GM06990 (cell line): ENCODE measurements around the gene USP47.

Experiments
- DNase-seq: peaks from one replicate; pipeline ENCODE4 v3.0.0-alpha.2; 2011; ENCODE audit not compliant: insufficient read length; ENCODE audit errors: extremely low read depth
- H3K27me3 ChIP-seq: replicated peaks from 2 replicates; pipeline ENCODE4 v1.6.0; 2011; ENCODE audit warnings: low read length; ENCODE audit not compliant: control insufficient read depth, insufficient read depth
- H3K36me3 ChIP-seq: 2 replicates; pipeline ENCODE4 v1.5.1; 2011; ENCODE audit warnings: low read length; ENCODE audit not compliant: control insufficient read depth, insufficient read depth
- H3K4me3 ChIP-seq: replicated peaks from 2 replicates; pipeline ENCODE4 v1.5.1; 2011; ENCODE audit warnings: low read depth, mild to moderate bottlenecking, control low read depth, low read length
- CTCF ChIP-seq: IDR thresholded peaks from 2 replicates; pipeline ENCODE4 v1.5.1; 2011; ENCODE audit warnings: low read length, control low read depth, mild to moderate bottlenecking, inconsistent platforms; ENCODE audit not compliant: insufficient read depth, poor library complexity, severe bottlenecking

The USP47 gene

GRCh38 chr11:12005476-12005875 is 163.7 kb downstream of the USP47 start:
- H3K27me3 ChIP-seq, result peaks cover 10% of the 10 kb centered on the region
- no peaks in the 10 kb centered on the region for H3K36me3 ChIP-seq
- no peak overlapping the region for H3K4me3 ChIP-seq
- TF ChIP-seq CTCF, result no peak
- no peak for DNase-seq

GRCh38 chr11:12006552-12007229 is 164.9 kb downstream of the USP47 start:
- TF ChIP-seq CTCF, result no peak

GRCh38 chr11:12007230-12007593 is 165.4 kb downstream of the USP47 start:
- peaks cover 10% of the 10 kb centered on the region for H3K27me3 ChIP-seq
- DNase-seq, result no peak
- no peak overlapping the region for H3K4me3 ChIP-seq
- no peak for TF ChIP-seq CTCF
- no peaks in the 10 kb centered on the region for H3K36me3 ChIP-seq

More at GRCh38 chr11:12006552-12007229, 164.9 kb downstream of the USP47 start:
- peaks cover 10% of the 10 kb centered on the region for H3K27me3 ChIP-seq
- no peak for DNase-seq
- no peaks in the 10 kb centered on the region for H3K36me3 ChIP-seq
- no peak overlapping the region for H3K4me3 ChIP-seq

- Histone ChIP-seq H3K4me3 (no peak within 1 kb of the TSS), H3K36me3 (no peaks in the 10 kb centered on the region), H3K27me3 (peaks cover 10% of the 10 kb centered on the region)
- no peak for TF ChIP-seq CTCF
- no peak for DNase-seq
Measured at GRCh38 chr11:12007769-12008737, 166.3 kb downstream of the USP47 start, which contains the start of gene DKK3. TSS of gene DKK3 (minus strand) at chr11:12008626. CDS start at chr11:12008582, 44 bp downstream.
